ENCODE data around the gene CERS2. TPM values are rescaled to one million over a fixed set of nuclear protein-coding genes. Genes with fewer than 3 reads are reported as not detected.

Gene CERS2
- total and polyA plus RNA-seq, 2 experiments from 2014 or later: 267 to 277 TPM

DNA sequence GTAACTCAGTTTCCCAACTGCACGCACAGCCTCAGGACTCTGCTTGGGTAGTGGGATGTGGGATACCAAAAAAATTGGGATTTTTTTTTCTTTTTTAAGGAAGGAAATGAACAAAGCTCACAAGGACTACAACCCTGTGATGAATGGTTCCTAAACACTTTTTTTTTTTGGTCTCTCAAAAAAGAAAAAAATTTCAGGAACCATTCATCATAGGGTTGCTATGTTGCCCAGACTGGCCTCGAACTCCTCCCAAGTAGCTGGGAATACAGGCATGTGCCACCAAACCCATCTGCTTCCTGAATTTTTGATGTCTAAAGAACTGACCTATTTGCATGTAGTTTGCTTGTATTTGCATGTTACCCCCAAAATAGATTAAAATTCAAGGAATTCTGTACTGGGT is 25.3 kb upstream of the CERS2 start:
- Histone ChIP-seq H3K4me2 (no peak overlapping the region), H3K36me3 (replicated peaks; ENCODE audit: insufficient read depth, low read depth) (no peaks in the 10 kb centered on the region), H3K4me1 (ENCODE audit: insufficient read depth) (peaks cover 24% of the 10 kb centered on the region), H3K79me2 (peaks cover 25% of the 10 kb centered on the region), H3K9me2 (replicated peaks; ENCODE audit: insufficient read depth) (no peaks in the 10 kb centered on the region), H2AFZ (no peak overlapping the region), H3K27ac (no peak overlapping the region), H4K20me1 (ENCODE audit: insufficient read depth, poor library complexity, severe bottlenecking) (no peaks in the 10 kb centered on the region), H3K4me3 (no peak overlapping the region), H3K27me3 (no peaks in the 10 kb centered on the region), H3K9me3 (ENCODE audit: low read depth) (no peaks in the 10 kb centered on the region)
- DNase-seq (ENCODE audit: low spot score): no peak
- 98% methylated on average over 2 of the region's 2 CpGs for WGBS (ENCODE audit: low lambda C conversion rate, missing lambda C conversion rate)
- TF ChIP-seq, protein P1, sequence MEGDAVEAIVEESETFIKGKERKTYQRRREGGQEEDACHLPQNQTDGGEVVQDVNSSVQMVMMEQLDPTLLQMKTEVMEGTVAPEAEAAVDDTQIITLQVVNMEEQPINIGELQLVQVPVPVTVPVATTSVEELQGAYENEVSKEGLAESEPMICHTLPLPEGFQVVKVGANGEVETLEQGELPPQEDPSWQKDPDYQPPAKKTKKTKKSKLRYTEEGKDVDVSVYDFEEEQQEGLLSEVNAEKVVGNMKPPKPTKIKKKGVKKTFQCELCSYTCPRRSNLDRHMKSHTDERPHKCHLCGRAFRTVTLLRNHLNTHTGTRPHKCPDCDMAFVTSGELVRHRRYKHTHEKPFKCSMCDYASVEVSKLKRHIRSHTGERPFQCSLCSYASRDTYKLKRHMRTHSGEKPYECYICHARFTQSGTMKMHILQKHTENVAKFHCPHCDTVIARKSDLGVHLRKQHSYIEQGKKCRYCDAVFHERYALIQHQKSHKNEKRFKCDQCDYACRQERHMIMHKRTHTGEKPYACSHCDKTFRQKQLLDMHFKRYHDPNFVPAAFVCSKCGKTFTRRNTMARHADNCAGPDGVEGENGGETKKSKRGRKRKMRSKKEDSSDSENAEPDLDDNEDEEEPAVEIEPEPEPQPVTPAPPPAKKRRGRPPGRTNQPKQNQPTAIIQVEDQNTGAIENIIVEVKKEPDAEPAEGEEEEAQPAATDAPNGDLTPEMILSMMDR (IDR thresholded peaks at IDR 0.05; ENCODE audit: poor library complexity): no peak
- TF ChIP-seq EZH2phosphoT487 (IDR thresholded peaks at IDR 0.05; ENCODE audit: low read depth, severe bottlenecking, unreplicated experiment) (no peak), EZH2 (IDR thresholded peaks at IDR 0.05; ENCODE audit: borderline replicate concordance) (no peak)

DNA sequence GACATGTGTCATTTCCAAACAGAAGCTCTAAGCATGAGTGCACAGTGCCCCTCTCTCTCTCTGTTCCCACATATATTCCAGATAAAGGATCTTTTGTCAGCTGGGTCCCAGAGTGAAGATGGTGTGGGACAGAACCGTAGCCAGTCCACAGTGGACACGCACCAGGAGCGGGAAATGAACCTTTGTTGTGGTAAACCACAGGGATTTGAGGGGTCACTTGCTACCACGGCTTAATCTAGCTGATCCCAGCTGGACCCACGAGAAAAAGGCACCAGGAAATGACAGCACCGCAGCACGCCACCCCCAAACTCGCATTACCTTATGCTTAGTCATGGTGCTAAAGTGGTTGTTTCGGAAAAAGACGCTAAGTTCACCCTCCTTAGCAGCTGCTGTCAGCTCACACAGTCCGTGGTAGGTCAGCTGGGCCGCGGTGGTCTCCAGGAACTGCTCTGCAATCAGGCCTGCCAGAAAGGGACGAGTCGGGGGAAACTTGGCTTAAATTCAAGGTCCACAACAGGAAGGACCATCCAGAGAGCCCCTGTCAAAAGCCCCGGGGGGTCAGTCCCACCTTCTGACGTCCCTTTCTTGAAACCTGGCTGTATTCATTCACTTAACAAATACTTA is 24.5 kb upstream of the CERS2 start:
- DNase-seq (ENCODE audit: low spot score): no peak
- Histone ChIP-seq H2AFZ (no peak overlapping the region), H3K27me3 (no peaks in the 10 kb centered on the region), H4K20me1 (ENCODE audit: insufficient read depth, poor library complexity, severe bottlenecking) (no peaks in the 10 kb centered on the region), H3K79me2 (peaks cover 18% of the 10 kb centered on the region), H3K9me2 (replicated peaks; ENCODE audit: insufficient read depth) (no peaks in the 10 kb centered on the region), H3K4me3 (no peak overlapping the region), H3K27ac (no peak overlapping the region), H3K4me2 (no peak overlapping the region), H3K36me3 (replicated peaks; ENCODE audit: insufficient read depth, low read depth) (no peaks in the 10 kb centered on the region), H3K9me3 (ENCODE audit: low read depth) (no peaks in the 10 kb centered on the region), H3K4me1 (ENCODE audit: insufficient read depth) (peaks cover 18% of the 10 kb centered on the region)
- WGBS (ENCODE audit: low lambda C conversion rate, missing lambda C conversion rate): 92% methylated on average over 17 of the region's 17 CpGs
- TF ChIP-seq, protein P1 (IDR thresholded peaks at IDR 0.05; ENCODE audit: poor library complexity): no peak
- no peak for TF ChIP-seq EZH2 (IDR thresholded peaks at IDR 0.05; ENCODE audit: borderline replicate concordance)
- TF ChIP-seq EZH2phosphoT487 (IDR thresholded peaks at IDR 0.05; ENCODE audit: low read depth, severe bottlenecking, unreplicated experiment): no peak

DNA sequence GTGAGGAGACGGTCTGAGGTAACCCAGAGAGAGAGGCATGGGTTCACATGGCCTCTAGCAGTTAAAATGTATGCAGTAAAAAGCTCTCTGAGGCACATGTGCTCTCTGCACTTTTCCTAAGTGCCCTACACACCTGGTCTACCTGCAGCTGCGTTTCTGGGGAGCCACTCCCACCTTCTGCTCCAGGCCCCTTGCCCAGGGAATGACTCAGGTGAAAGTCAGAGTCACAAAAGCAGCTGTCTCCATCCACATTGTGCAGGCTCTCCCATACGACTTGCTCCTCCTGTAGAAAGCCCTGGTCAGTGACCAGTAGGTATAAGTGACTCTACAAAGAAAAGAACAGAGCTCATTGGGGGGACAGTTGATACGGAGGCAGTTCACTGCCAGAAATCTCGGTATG is 23.3 kb upstream of the CERS2 start:
- H3K9me2 ChIP-seq (replicated peaks; ENCODE audit: insufficient read depth): no peaks in the 10 kb centered on the region
- DNase-seq (ENCODE audit: low spot score): no peak
- peaks cover 6% of the 10 kb centered on the region for H3K4me1 ChIP-seq (ENCODE audit: insufficient read depth)
- H3K27ac ChIP-seq: no peak overlapping the region
- H3K4me3 ChIP-seq: no peak overlapping the region
- no peaks in the 10 kb centered on the region for H3K9me3 ChIP-seq (ENCODE audit: low read depth)
- WGBS (ENCODE audit: low lambda C conversion rate, missing lambda C conversion rate): 63% methylated on average over 5 of the region's 5 CpGs
- no peak overlapping the region for H2AFZ ChIP-seq
- TF ChIP-seq EZH2 (IDR thresholded peaks at IDR 0.05; ENCODE audit: borderline replicate concordance) (no peak), EZH2phosphoT487 (IDR thresholded peaks at IDR 0.05; ENCODE audit: low read depth, severe bottlenecking, unreplicated experiment) (no peak)
- TF ChIP-seq, protein P1 (IDR thresholded peaks at IDR 0.05; ENCODE audit: poor library complexity): no peak
- no peaks in the 10 kb centered on the region for H3K36me3 ChIP-seq (replicated peaks; ENCODE audit: insufficient read depth, low read depth)
- no peak overlapping the region for H3K4me2 ChIP-seq
- peaks cover 5% of the 10 kb centered on the region for H3K79me2 ChIP-seq
- H4K20me1 ChIP-seq (ENCODE audit: insufficient read depth, poor library complexity, severe bottlenecking): no peaks in the 10 kb centered on the region
- no peaks in the 10 kb centered on the region for H3K27me3 ChIP-seq

Data from hepatocyte (in vitro differentiated cells).